ENCODE data around the gene POU4F1.

Gene POU4F1

DNA sequence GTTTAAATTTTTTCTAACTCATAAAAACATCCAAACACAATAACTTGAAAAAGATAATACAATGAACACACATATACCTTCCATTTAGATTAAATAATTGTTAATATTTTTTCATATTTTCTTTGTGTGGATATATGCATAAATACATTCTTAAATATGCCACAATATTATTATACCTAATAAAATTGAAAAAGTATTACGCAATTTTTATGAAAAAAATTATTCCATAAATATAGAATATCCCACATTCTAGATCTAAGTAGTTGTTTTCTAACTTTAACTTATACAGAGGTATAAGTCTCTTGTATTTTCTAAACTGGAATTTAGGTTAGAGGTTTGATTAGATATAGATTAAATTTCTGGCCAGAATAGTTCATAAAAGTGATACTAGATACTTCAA is 34.3 kb downstream of the POU4F1 start:
- no peaks in the 10 kb centered on the region for H3K9me3 ChIP-seq (ENCODE audit: control insufficient read depth, insufficient read depth, low read length)
- H3K36me3 ChIP-seq (ENCODE audit: control insufficient read depth, low read length): no peaks in the 10 kb centered on the region
- TF ChIP-seq CTCF (IDR thresholded peaks at IDR 0.05; ENCODE audit: low read depth, low read length, poor library complexity, severe bottlenecking): no peak
- TF ChIP-seq EZH2phosphoT487 (IDR thresholded peaks at IDR 0.05; ENCODE audit: borderline replicate concordance, low read length): no peak
- H3K27me3 ChIP-seq (ENCODE audit: control insufficient read depth, low read length): no peaks in the 10 kb centered on the region
- H3K27ac ChIP-seq (ENCODE audit: low read depth, low read length): no peak overlapping the region
- H3F3A ChIP-seq (ENCODE audit: control insufficient read depth, insufficient read depth): no peaks in the 10 kb centered on the region
- no peaks in the 10 kb centered on the region for H3K79me2 ChIP-seq (ENCODE audit: control insufficient read depth, low read length)
- no peaks in the 10 kb centered on the region for H3K4me1 ChIP-seq (ENCODE audit: control insufficient read depth, low read length)
- no peak overlapping the region for H3K4me3 ChIP-seq (ENCODE audit: low read length)
- no peaks in the 10 kb centered on the region for H3K9me2 ChIP-seq (replicated peaks; ENCODE audit: control insufficient read depth, low read length)
- no peak overlapping the region for H3K4me2 ChIP-seq (ENCODE audit: low read length)
- no peaks in the 10 kb centered on the region for H4K20me1 ChIP-seq (ENCODE audit: control insufficient read depth, insufficient read depth, low read depth, low read length)

- H3K4me1 ChIP-seq (ENCODE audit: control insufficient read depth, low read length): no peaks in the 10 kb centered on the region
- no peak for TF ChIP-seq CTCF (IDR thresholded peaks at IDR 0.05; ENCODE audit: low read depth, low read length, poor library complexity, severe bottlenecking)
- no peak for TF ChIP-seq EZH2phosphoT487 (IDR thresholded peaks at IDR 0.05; ENCODE audit: borderline replicate concordance, low read length)
- no peak overlapping the region for H3K27ac ChIP-seq (ENCODE audit: low read depth, low read length)
- peaks cover 3% of the 10 kb centered on the region; the same call in 1 of the 2 replicates for H3K27me3 ChIP-seq (ENCODE audit: control insufficient read depth, low read length)
- H3F3A ChIP-seq (ENCODE audit: control insufficient read depth, insufficient read depth): no peaks in the 10 kb centered on the region
- H3K9me2 ChIP-seq (replicated peaks; ENCODE audit: control insufficient read depth, low read length): no peaks in the 10 kb centered on the region
- no peaks in the 10 kb centered on the region for H3K79me2 ChIP-seq (ENCODE audit: control insufficient read depth, low read length)
- no peaks in the 10 kb centered on the region for H3K9me3 ChIP-seq (ENCODE audit: control insufficient read depth, insufficient read depth, low read length)
- no peak overlapping the region for H3K4me3 ChIP-seq (ENCODE audit: low read length)
- no peaks in the 10 kb centered on the region for H3K36me3 ChIP-seq (ENCODE audit: control insufficient read depth, low read length)
- no peaks in the 10 kb centered on the region for H4K20me1 ChIP-seq (ENCODE audit: control insufficient read depth, insufficient read depth, low read depth, low read length)
- H3K4me2 ChIP-seq (ENCODE audit: low read length): no peak overlapping the region
These were observed 36.7 kb downstream of the POU4F1 start for GRCh38 chr13:78566631-78567030.

GRCh38 chr13:78562237-78562889 is 41.0 kb downstream of the POU4F1 start:
- Histone ChIP-seq H3K4me3 (ENCODE audit: low read length) (no peak overlapping the region), H3K4me2 (ENCODE audit: low read length) (no peak overlapping the region), H3K27me3 (ENCODE audit: control insufficient read depth, low read length) (peaks cover 3% of the 10 kb centered on the region; the same call in 1 of the 2 replicates), H3K27ac (ENCODE audit: low read depth, low read length) (no peak overlapping the region), H3K4me1 (ENCODE audit: control insufficient read depth, low read length) (no peaks in the 10 kb centered on the region), H3K9me3 (ENCODE audit: control insufficient read depth, insufficient read depth, low read length) (no peaks in the 10 kb centered on the region), H3K36me3 (ENCODE audit: control insufficient read depth, low read length) (no peaks in the 10 kb centered on the region), H4K20me1 (ENCODE audit: control insufficient read depth, insufficient read depth, low read depth, low read length) (no peaks in the 10 kb centered on the region), H3K9me2 (replicated peaks; ENCODE audit: control insufficient read depth, low read length) (no peaks in the 10 kb centered on the region), H3F3A (ENCODE audit: control insufficient read depth, insufficient read depth) (no peaks in the 10 kb centered on the region), H3K79me2 (ENCODE audit: control insufficient read depth, low read length) (no peaks in the 10 kb centered on the region)
- no peak for TF ChIP-seq CTCF (IDR thresholded peaks at IDR 0.05; ENCODE audit: low read depth, low read length, poor library complexity, severe bottlenecking)
- no peak for TF ChIP-seq EZH2phosphoT487 (IDR thresholded peaks at IDR 0.05; ENCODE audit: borderline replicate concordance, low read length)
